Stimulated activated CD4-positive, alpha-beta T cell treated with anti-CD3 and anti-CD28 coated beads, Interleukin-4, amount 100 ng/mL, for 48 hours (primary cell): ENCODE measurements around the gene HRAS.

Source experiments
- DNase-seq, 2 donors: peaks; one replicate each; pipeline ENCODE4 v3.0.0-alpha.2; 2020; ENCODE audit warnings: low read depth in 2 of 2

The HRAS gene

DNA sequence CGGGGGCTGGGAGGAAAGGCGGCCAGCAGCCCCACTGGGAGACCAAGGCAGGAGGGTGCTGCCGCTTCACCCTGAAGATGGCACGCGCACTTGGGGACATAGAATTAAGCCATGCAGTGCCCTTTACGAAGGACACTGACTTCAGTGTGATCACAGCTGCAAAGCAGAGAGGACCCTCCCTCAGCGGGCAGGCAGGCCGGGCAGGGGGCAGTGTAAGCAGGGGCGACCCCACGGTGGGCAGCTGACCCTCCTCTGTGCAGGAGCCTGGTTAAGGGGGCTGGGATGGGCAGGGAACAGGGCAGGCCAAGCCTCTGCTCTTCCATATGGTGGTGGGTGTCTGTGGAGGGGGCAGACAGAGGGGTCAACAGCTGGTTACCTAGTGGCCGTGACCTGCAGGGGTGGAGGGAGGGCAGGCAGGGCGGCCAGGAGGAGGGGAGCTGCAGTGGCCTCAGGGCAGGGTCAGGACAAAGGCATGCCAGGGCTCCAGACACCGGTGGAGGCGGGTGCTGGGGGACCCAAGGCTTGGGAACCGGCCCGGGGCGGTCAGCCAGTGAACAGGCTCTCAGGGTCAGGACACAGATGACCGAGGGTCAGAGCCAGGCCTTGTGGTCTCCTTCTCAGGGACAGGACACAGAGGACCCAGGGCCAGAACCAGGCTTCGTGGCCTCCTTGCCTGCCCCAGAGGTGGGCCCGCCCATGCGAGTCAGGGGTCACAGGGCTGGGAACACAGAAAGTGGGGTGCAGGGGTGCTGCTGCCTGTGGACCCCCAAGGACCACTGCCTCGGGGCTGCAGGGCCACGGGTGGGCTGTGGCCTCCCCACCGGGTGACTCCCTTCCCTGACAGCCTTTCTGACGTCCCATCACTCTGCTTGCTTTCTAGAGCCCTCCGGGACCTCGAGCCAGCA is 18.0 kb upstream of the HRAS start:
- DNase-seq: no peak

DNA sequence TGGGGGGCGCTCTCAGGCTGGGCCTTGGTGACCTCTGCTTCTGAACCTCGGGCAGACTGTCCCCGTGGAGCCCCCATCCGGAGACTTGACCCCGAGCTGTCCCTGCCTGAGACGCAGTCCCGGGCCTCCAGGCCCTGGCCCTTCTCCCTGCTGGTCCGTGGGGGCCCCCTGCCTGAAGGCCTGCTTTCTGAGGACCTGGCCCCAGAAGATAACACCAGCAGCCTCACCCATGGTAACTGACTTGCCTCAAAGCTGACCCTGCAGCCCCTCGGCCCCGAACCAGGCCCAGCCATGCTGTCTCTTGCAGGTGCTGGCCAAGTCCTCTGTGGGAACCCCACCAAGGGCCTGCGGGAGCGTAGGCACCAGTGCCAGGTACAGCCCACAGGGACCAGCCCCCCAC is 16.2 kb upstream of the HRAS start:
- DNase-seq: no peak

GRCh38 chr11:551131-551530 is 15.8 kb upstream of the HRAS start:
- DNase-seq: no peak

DNA sequence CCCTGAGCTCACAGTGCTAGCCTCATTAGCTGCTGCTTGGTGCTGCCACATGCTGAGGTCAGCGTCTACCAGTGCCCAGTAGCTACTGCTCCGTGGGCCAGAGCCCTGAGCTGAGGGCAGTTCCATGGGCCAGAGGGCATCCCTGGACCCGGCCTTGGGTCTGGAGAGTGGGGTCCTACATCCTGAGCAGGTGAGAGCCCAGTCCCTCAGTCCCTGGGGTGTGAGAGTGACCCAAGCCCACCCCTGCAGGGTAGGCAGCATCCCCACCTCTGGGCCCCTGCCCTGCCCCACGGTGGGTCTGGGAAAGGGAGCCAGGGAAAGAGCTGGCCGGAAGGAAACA is 15.3 kb upstream of the HRAS start:
- no peak for DNase-seq

DNA sequence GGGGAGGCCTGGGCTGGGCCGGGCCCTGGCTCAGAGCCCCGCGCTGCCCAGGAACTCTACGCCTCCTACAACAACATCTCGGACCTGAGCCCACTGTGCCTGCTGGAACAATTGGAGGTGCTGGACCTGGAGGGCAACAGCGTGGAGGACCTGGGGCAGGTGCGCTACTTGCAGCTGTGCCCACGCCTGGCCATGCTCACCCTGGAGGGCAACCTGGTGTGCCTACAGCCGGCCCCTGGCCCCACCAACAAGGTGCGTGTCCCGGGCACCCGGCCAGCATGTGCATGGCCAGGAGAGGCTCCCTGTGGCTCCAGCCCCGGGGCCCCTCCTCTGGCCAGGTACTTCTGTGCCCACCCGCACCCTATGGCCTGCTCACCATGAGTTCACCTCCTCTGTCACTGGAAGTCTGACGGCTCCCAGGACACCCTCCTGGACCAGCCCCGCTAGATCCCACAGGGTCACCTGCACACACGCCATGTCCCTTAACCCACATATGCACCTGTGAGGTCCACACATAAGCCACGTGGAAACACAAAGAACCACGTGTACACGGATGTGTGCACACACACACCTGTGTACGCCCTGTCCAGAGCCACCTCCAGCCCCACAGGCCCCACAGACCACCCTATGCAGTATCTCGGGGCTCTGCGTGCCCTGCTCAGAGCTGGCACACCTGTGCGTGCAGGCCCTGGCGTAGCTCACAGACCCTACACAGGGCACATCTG is 14.8 kb upstream of the HRAS start:
- DNase-seq: no peak

GRCh38 chr11:548700-549603 is 13.6 kb upstream of the HRAS start:
- no peak for DNase-seq

GRCh38 chr11:545171-545570 is 9.8 kb upstream of the HRAS start:
- DNase-seq: no peak

GRCh38 chr11:544817-545166 is 9.4 kb upstream of the HRAS start:
- DNase-seq: no peak

GRCh38 chr11:541433-541885 is 6.1 kb upstream of the HRAS start:
- no peak for DNase-seq

- DNase-seq: no peak
These were observed 5.4 kb upstream of the HRAS start for GRCh38 chr11:540583-541432.

DNA sequence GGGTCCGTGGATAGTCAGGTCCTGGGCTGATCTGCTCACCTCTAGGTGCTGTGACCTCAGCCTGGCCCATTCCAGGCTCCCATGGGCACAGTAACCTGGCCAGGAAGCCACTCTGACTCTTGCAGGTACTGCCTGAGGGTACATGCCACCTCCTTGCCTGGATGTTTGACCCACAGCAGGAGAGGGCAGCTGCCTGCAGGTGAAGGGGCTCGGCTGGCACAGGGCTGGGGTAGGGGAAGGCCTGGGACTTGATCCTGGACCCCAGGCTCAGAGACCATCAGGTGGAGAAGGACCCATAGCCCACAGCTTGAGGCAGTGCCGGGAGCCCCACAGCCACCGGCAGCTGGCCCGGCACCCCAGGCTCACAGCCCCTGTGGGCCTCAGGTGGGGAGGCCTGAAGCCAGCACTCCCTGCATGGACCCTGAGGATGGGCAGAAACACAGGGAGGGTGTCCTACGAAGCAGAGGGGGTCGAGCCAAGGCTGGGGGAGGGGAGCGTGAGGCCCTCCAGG is 4.7 kb upstream of the HRAS start:
- no peak for DNase-seq

GRCh38 chr11:538431-539051 is 3.2 kb upstream of the HRAS start:
- DNase-seq: no peak

GRCh38 chr11:537622-538430 is 2.5 kb upstream of the HRAS start:
- no peak for DNase-seq

GRCh38 chr11:536841-537621 is 1.7 kb upstream of the HRAS start, which contains the start of gene LRRC56:
LRRC56 (plus strand) TSS chr11:537527; CDS start chr11:540685, 3,158 bp downstream.
- peak; percentile 82 for DNase-seq

- DNase-seq: no peak
These were observed 212 bp downstream of the HRAS start for GRCh38 chr11:535210-535518.

GRCh38 chr11:534396-535209 is 773 bp downstream of the HRAS start:
- DNase-seq: no peak

- DNase-seq: no peak
These were observed 1.6 kb downstream of the HRAS start for GRCh38 chr11:533586-534395.
